ENCODE data around the gene PRPF38B. TPM values are rescaled to one million over a fixed set of nuclear protein-coding genes. Genes with fewer than 3 reads are reported as not detected.

PRPF38B gene
- total RNA-seq, 1 donor from 2014 or later, result 15.6 TPM

DNA sequence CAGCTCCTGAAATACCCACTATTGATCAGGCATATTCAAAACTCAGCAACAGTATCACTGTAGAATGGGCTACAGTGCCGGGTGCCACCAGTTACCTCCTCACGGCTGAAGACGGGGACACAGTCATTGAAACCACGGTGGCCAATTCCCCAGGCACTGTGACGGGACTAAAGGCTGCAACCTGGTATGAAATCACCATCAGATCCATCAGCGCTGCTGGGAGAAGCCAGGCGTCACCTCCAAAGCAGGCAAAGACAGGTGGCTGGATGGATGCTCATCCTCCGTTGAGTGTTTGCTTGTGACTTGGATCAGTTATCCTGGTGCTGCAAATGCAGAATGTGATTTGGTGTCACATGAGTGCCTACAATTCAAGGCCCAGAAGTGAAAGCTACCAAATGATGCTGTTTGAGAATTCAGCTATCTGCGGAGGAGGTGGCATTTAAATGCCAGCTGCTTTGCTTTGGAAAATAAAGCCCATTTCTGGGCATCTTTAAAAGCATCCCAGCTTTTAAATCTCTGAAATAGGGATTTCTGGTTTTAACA is 25.7 kb downstream of the PRPF38B start:
- DNase-seq (ENCODE audit: low spot score), result no peak

DNA sequence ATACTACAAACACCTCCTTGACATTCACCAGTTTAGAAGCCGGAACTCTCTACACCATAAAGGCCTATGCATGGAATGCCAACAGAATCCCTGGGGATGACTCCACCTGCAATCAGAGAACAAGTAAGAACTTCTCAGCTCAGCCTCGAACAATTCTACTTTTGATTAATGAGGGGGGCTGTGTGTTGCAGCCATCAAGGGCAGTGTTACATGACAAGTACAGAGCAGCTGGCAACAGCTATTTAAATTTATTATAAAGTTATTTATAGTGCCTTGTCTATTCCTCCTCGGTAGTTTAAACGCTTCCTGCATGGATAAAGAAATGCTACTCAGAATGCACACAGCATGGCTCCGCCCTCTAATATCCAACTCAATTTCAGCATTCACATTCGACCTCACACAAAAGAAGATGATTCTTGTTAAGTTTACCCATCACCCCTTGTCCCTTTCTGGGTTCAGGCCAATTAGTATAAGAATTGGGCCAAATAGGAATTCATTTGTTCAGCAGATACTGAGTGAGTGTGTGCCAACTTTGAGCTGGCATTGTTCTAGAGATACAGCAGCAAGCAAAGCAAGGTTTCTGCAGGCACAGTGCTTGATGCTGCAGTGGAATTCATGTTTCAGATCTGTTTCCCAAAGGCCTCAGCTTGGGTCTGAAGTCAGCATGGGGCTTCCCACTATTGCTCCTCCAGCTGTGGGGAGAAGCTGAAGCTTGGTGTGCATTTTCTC is 27.0 kb downstream of the PRPF38B start:
- DNase-seq (ENCODE audit: low spot score), result no peak

DNA sequence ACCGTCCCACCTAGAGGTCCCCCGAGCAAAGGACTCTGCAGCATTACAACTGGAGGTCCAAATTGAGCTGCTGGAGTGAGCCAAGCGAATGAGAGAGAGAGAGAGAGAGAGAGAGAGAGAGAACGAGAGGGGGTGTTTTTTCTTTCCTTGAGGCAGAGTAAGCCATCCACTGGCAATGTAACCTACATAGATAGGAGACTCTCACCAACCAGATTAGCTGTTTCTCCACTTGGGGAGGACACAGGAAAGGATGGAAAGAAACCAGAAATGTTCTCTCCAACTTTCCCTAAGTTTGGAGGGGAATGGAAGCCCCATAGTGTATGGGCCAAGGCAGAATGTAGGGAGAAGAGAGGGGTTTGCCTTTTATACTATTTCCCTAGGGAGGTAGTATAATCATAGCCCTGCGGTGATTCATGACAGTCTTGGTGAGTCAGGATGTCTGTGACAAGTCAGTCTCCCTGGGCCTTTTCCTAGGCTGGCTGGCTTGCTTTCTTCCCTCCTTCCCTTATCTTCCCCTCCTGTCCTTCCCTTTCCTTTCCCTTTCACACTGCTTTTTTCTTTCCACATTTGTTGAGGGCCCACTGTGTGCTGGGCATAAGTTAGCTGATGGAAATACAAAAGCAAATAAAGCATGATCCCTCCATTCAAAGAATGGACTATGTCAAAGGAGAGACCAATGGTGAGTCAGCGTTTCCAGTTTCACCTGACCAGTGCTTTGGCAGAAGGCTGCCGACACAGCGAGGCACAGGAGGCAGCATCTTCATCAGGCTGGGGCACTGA is 27.7 kb downstream of the PRPF38B start:
- no peak for DNase-seq (ENCODE audit: low spot score)

- DNase-seq (ENCODE audit: low spot score), result no peak
Measured at GRCh38 chr1:108722292-108722691, 30.2 kb downstream of the PRPF38B start.

DNA sequence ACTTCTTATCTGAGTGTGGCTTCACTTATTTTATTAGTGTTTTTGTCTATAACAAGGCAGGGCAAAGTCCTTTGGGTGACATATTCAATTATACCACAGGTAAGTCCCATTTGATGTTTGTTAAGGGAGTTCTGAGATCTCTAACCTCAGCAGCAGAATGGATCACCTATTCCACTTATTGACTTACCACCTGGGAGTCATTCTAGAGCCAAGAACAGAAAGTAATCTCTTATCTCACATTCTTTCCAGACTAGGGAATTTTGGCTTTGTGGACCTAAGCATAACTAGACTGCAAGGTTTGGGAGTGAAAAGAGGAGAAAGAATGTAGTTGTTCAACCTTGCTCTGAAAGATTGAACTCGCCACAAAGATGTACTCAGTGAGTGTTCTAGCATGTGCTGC is 33.8 kb downstream of the PRPF38B start:
- no peak for DNase-seq (ENCODE audit: low spot score)

- DNase-seq (ENCODE audit: low spot score), result no peak
Measured at GRCh38 chr1:108728327-108728923, 36.3 kb downstream of the PRPF38B start.

DNA sequence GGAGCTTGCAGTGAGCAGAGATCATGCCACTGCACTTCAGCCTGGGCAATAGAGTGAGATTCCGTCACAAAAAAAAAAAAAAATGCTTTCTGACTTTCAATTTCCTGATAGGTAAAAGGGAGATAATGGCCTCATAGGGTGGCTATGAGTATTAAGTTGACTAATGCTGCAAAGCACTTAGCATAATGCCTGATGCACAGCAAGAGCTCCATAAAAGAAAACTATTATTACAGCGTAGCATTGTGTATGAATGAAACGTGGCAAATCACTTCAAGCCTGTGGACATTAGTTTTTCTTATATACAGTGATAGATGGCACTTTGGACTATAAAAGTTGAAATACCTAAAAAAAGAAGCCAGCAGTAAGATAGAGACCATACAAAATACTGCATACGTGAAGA is 37.4 kb downstream of the PRPF38B start:
- DNase-seq (ENCODE audit: low spot score), result no peak

GRCh38 chr1:108732398-108732797 is 40.3 kb downstream of the PRPF38B start:
- no peak for DNase-seq (ENCODE audit: low spot score)

DNA sequence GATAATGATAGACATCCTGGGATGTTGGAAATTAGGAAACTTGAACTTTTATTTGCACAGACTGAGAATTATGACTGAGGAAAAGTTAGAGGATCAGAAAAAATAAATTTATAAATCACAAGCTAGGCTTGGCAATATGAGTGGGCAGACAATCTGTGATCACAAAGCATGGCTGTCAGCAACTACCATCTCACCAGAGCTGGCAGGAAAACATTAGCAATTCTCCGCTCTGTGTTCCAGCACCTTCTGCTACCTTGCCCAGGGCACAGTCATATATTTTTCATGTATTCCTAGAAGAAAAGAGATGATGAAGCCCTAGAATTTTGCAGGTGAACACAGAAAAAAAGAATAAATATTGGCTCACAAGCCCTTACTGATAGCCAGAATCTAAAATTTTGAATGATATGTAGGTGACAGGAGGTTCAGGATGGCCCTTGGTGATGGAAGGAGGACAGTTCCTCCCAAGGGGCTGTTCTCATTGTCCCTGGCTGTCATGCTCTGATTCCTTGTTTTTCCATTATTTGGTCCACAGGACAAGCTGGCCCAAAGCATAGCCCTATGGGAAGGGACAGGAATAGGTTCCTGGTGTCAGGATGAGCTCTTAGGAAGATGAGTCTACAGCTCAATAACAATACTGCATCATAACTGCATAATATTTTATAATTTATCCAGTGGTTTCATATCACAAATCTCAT is 42.2 kb downstream of the PRPF38B start:
- no peak for DNase-seq (ENCODE audit: low spot score)

DNA sequence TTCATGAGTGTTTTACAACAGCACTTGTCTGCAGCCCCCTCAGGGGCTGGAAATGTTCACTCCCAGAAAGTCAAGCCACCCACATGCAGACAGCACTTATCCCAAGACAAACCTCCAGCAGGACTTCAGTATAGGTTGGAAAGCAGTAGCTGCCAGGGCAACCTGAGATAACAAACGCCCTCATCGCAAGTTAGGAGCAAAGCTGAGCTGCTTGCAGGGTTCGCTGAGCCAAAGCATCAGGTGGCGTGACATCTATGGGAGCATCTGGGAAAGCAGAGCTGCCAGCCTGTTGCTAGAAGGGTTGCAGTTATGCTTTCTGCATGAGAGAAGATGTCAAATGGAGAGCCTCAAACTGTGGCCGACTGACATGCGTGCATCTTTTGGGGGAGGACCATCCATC is 50.1 kb downstream of the PRPF38B start:
- DNase-seq (ENCODE audit: low spot score), result no peak

- no peak for DNase-seq (ENCODE audit: low spot score)
Measured at GRCh38 chr1:108745980-108746381, 53.9 kb downstream of the PRPF38B start.

GRCh38 chr1:108746382-108747170 is 54.5 kb downstream of the PRPF38B start, which contains the start of gene STXBP3:
Gene STXBP3, plus strand, starts transcription at chr1:108746674. Its CDS starts 64 bp downstream, at chr1:108746738.
- peak; percentile 98 for DNase-seq (ENCODE audit: low spot score)

- DNase-seq (ENCODE audit: low spot score), result peak; percentile 92
Measured at GRCh38 chr1:108747171-108747850, 55.2 kb downstream of the PRPF38B start.

- DNase-seq (ENCODE audit: low spot score), result no peak
Measured at GRCh38 chr1:108747898-108748297, 55.8 kb downstream of the PRPF38B start.

DNA sequence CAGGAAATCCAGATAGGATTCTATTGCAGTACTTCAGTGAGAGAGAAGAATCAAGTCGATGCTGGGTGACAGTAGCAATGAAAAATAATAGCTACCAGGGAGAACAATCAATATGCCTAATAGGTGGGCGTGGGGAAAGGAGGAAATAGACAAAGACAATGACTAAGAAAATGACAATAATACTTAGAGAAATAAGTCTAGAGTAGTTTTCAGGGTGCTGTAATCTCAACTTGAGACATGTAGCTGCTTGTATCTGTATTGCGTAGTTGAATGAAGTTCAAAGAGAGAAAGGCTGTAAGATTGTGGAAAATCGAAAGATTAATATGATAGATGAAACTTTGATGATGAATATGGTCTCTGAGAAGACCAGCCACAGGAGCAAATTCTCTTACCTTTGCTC is 57.0 kb downstream of the PRPF38B start:
- DNase-seq (ENCODE audit: low spot score), result no peak

GRCh38 chr1:108750476-108751181 is 58.5 kb downstream of the PRPF38B start:
- no peak for DNase-seq (ENCODE audit: low spot score)
